ENCODE data around the gene TMEM200C. TPM values are rescaled to one million over a fixed set of nuclear protein-coding genes. Genes with fewer than 3 reads are reported as not detected.

TMEM200C gene
- total RNA-seq, 1 donor from 2014 or later = under 0.01 TPM

DNA sequence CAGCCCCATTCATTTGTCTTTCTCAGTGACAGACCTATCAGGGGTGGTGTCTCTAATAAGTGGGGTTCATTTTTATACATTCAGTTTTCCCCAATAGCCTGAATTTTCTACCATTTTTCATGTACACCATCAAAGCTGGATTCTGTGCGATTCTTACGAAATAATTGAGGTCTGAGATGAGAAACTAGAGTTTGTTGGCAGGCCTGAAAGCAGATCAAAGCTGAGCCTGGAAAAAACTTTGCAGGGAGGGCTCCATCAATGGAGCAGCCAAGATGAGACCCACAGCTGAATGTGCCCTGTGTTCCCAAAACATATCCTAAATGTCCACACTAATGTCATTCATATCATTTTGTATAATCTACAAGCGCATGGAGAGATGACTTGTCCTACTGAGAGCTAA is 4.5 kb upstream of the TMEM200C start:
- H3K4me3 ChIP-seq (ENCODE audit: low read depth, low read length) = no peak overlapping the region
- no peak for FAIRE-seq
- no peaks in the 10 kb centered on the region for H3K36me3 ChIP-seq (ENCODE audit: control insufficient read depth, insufficient read depth, low read length)
- TF ChIP-seq CTCF (IDR thresholded peaks at IDR 0.05; ENCODE audit: insufficient read depth, low read length, severe bottlenecking) = no peak
- no peak for DNase-seq (ENCODE audit: low read depth)
- peaks cover 7% of the 10 kb centered on the region for H3K27me3 ChIP-seq (ENCODE audit: control insufficient read depth, insufficient read depth, low read length)

- no peak for TF ChIP-seq CTCF (IDR thresholded peaks at IDR 0.05; ENCODE audit: insufficient read depth, low read length, severe bottlenecking)
- peaks cover 26% of the 10 kb centered on the region for H3K27me3 ChIP-seq (ENCODE audit: control insufficient read depth, insufficient read depth, low read length)
These were observed 786 bp upstream of the TMEM200C start for GRCh38 chr18:5895876-5896740.

GRCh38 chr18:5894611-5895298 is 567 bp downstream of the TMEM200C start:
- Histone ChIP-seq H3K27me3 (ENCODE audit: control insufficient read depth, insufficient read depth, low read length) (peaks cover 26% of the 10 kb centered on the region), H3K4me3 (ENCODE audit: low read depth, low read length) (no peak overlapping the region), H3K36me3 (ENCODE audit: control insufficient read depth, insufficient read depth, low read length) (no peaks in the 10 kb centered on the region)
- DNase-seq (ENCODE audit: low read depth) (no peak), FAIRE-seq (no peak)
- TF ChIP-seq CTCF (IDR thresholded peaks at IDR 0.05; ENCODE audit: insufficient read depth, low read length, severe bottlenecking) = no peak

More at GRCh38 chr18:5895876-5896740, 786 bp upstream of the TMEM200C start:
- H3K36me3 ChIP-seq (ENCODE audit: control insufficient read depth, insufficient read depth, low read length) = no peaks in the 10 kb centered on the region
- no peak for FAIRE-seq
- DNase-seq (ENCODE audit: low read depth) = no peak
- H3K4me3 ChIP-seq (ENCODE audit: low read depth, low read length) = no peak overlapping the region

GRCh38 chr18:5893956-5894610 is 1.2 kb downstream of the TMEM200C start:
- H3K4me3 ChIP-seq (ENCODE audit: low read depth, low read length) = no peak overlapping the region
- FAIRE-seq = no peak

More at GRCh38 chr18:5893956-5894610, 1.2 kb downstream of the TMEM200C start:
- Histone ChIP-seq H3K27me3 (ENCODE audit: control insufficient read depth, insufficient read depth, low read length) (peaks cover 26% of the 10 kb centered on the region), H3K36me3 (ENCODE audit: control insufficient read depth, insufficient read depth, low read length) (no peaks in the 10 kb centered on the region)
- DNase-seq (ENCODE audit: low read depth) = no peak
- TF ChIP-seq CTCF (IDR thresholded peaks at IDR 0.05; ENCODE audit: insufficient read depth, low read length, severe bottlenecking) = no peak

Measured in bronchial epithelial cell (primary cell).